Measurements from ENCODE around the gene PEAK1.

The PEAK1 gene

GRCh38 chr15:77121599-77121998, 298.3 kb downstream of the PEAK1 start:
- no peak for DNase-seq

DNA sequence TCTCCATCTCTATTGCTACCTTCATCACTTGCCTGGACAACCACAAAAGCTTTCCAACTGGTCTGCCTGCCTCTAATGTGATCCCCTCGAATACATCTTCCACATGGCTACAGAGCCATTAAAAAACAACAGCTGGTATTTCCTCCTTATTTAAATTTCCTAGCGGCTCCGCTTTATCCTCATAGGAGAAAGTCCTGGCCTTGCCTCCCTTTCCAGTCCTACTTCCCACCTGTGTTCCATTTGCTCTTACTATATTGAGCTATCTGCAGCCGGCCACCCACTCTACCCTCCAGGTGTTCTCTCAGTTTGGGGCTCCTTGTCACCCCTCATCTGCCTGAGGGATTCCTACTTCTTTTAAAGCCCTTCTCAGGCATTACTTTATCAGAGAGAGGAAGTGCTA, 299.3 kb downstream of the PEAK1 start:
- DNase-seq = no peak

GRCh38 chr15:77119446-77119845, 300.5 kb downstream of the PEAK1 start:
- DNase-seq = no peak

DNA sequence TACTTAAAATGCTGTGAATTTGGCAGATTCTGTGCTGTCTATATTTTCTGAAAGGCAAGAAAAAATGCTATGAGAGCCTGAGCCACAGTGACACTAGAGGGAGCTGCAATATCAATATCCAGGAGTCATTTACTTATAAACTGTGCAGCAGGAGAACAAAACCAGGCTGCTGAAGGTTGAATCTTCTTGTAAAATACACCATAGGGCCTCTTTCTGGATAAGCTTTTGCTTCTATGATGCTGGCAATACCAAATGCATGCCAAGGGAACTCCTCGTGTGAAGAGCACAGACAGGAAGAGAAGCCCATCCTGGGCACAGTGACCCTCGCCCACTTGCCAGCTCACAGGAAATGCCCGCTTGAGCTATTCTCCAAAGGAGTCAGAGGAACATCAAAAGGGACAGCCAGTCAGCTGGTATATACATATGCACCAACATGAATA, 301.0 kb downstream of the PEAK1 start:
- DNase-seq = no peak

DNA sequence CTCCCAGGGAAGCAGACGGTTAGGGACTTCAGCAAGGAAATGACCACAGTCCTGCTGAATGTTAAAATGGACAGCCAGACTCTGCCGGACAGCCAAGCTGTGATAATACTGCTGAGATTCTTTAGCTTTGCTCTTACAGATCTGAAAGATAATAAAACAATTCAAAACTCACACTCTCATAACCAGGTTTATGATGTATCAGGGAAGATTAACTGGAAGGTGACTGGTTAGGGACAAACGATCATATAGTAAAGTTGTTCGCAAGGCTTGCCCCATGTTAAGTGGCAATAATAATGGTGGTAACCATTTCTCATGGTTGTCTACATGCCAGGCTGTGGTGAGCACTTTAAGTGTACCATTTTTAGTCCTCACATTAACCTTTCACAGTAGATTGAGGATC, 304.7 kb downstream of the PEAK1 start:
- no peak for DNase-seq

- no peak for DNase-seq
Observed at GRCh38 chr15:77112838-77113504, 306.9 kb downstream of the PEAK1 start.

GRCh38 chr15:77111789-77112188, 308.1 kb downstream of the PEAK1 start:
- DNase-seq = no peak

GRCh38 chr15:77107531-77108355, 312.2 kb downstream of the PEAK1 start:
- DNase-seq = peak; percentile 45

DNA sequence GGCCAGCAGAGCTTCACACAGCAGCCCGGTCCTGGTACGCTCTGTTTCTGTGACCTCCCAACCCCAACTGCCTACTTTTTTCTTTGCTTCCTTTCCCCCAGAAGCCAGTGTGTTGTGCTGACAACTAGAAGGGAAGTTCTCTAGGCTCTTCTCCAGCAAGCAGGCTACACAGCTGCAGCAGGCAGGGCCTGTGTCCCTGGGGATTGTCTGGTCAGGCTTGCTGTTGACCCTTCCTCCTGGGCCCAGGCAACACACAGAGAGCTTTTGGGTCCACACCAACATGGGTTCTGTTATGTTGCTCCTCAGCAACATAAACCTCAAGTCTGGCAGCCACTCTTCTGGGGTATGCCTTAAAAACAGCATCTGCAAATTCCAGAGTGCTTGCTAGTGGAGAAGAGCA, 312.8 kb downstream of the PEAK1 start:
- DNase-seq = no peak

DNA sequence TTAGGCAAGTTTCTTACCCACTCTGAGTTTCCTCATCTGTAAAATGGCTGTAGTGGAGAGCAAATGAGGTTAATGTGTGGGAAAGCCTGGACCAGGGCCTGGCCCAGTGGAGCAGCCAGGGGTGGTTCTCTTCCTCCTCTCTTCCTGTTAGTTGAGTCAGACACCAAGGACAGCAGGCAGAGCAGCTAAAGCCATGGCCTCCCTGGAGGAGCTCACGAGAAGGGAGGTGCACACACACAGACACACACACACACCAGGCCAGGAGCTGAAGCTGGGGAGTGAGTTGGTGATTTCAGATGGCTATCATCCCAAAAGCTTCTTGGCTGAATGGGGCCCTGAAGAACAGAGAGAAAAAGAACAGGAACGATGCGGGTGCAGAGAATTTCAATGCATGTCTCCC, 315.7 kb downstream of the PEAK1 start:
- DNase-seq = no peak

- DNase-seq = no peak
Observed at GRCh38 chr15:77099741-77100463, 320.0 kb downstream of the PEAK1 start.

- DNase-seq = no peak
Observed at GRCh38 chr15:77098572-77098971, 321.3 kb downstream of the PEAK1 start.

DNA sequence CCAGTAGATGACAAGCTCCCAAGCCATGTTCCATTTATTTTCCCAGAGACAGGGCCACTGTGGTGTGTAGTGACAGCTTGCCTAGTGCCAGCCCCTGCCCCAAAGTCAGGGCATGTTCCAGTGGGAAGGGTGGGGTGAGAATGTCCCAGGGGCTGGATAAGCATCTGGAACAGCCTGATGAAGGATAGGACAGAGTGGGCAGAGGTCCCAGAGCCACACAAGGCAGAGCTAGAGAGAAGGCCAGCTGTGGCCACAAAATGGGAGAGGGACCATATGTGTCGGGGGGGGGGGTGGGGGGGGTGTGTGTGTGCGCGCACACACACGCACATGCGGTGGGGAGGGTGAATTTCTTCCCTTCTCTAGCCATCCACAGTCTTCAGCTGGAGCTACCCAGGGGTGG, 322.0 kb downstream of the PEAK1 start:
- DNase-seq = no peak

- DNase-seq = no peak
Observed at GRCh38 chr15:77097248-77097721, 322.6 kb downstream of the PEAK1 start.

- DNase-seq = no peak
Observed at GRCh38 chr15:77096541-77096940, 323.4 kb downstream of the PEAK1 start.

DNA sequence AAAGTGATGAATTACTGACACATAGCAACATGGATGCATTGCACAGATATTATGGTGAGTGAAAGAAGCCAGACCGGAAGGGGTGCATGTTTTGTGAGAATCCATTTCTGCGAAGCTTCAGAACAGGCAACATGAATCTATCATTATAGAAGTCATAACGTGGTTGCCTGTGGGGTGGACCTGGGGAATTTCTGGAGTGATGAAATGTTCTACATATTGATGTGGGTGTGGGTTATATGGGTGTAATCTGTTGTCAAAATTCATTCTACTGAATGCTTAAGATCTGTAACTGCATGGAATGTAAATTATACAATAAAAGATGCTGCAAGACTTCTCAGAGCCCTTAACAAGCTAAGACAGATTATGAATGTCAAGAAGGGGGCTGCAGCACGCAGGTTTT, 323.8 kb downstream of the PEAK1 start:
- DNase-seq = no peak

DNA sequence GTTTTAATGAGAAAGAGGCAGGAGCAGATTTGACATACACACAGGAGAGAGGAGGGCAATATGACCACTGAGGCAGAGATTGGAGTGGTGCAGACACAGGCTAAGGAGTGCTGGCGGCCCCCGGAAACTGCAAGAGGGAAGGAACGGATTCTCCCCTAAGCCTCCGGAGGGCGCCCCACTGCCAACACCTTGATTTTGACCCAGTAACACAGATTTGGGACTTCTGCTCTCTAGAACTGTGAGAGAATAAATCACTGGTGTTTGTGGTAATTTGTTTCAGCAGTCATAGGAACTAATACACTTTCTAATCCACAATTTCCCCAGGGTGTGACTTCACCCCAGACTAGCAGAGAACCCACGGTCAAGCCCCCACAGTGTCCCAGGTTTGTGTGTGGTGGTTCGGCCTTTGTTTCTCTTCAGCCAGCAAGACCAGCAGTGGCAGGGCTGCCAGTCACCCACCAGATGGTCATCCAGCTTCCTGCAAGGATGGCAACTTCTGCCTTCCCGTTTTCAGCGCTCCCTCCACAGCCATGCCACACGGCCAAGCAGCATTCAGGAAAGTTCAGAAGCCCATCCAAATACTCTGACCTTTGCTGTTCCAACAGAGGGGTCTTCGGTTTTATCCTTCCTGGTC, 325.4 kb downstream of the PEAK1 start:
- no peak for DNase-seq

DNA sequence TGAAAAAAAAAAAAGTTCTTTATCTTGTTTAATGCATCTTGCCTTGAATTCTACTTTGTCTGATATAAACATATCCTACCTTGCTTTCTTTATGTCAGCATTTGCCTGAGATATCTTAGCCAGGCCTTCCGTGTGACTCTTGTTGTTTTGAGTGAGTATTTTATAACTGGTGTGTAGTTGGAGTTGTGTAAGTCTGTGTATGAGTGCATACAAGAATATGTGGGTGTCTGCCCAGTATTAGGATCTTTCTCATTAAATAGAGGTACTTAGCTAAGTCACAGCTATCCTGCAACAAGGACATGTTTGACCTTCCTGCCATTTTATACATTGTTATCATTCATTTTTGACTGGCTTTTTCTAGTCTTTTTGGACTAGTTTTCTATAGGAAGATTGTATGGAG, 326.5 kb downstream of the PEAK1 start:
- DNase-seq = no peak

DNA sequence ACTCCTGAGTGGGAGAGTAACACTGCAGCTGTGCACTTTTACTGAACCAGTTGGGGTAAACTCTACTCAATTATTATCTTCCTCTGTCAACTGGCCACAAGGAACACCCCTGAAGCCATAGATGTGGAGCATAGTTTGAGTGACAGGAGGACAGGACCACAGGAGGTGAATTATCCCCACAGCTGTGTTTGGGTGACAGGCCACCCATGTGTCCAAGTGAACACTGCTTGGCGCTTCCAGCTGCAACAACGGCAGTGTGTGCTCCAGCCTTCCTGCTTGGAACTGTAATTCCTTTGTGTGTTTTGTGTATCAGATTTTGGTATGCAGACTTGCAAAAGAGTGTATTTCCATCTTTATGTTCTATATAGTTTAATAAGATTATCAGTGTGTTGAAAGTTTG, 328.8 kb downstream of the PEAK1 start:
- DNase-seq = no peak

DNA sequence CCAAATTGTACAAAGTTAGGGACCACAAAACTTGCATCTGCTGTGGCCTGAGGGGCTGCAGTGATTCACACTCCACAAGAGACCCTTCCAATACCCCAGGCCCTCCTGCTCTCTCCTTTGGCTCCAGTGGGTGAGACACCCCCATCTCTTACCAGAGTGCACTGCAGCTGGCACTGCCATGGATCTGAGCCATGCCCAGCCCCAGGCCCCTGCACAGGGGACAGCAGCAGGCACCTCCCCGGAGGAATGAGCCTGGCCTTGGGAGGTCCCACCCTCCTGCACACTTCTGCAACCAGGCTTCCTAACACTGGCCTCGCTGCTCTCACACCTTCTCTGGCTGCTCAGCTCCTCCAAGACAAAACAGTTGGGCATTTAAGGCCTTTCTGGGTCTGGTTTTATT, 332.7 kb downstream of the PEAK1 start:
- no peak for DNase-seq

GRCh38 chr15:77085297-77085696, 334.6 kb downstream of the PEAK1 start:
- no peak for DNase-seq

DNA sequence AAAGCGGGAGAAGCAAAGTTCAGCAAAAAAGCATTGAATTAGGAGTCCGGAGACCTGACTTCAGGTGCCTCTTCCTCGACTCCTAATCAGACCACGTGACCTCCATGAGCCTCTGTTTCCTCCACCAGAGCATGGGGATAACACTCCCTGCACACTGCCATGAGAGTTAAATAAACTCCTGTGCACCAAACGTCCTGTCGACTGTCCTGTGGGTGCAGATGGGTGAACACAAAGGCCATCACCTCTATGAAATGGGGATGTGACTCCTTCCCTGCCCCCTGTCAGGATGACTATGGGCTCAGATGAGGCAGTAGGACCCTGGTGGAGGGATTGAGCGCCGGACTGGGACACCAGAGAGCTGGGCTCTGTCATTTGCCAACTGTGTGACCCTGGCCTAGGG, 335.5 kb downstream of the PEAK1 start:
- DNase-seq = no peak

All from 8988T (cell line).